ENCODE measurements around the gene NOL11. TPM values are rescaled to one million over a fixed set of nuclear protein-coding genes. Genes with fewer than 3 reads are reported as not detected.

The NOL11 gene
- total and polyA plus RNA-seq, 2 of the 8 experiments (the other 6 are each of a cell fraction or from before 2014, with no cell fraction given), result 58.0 to 97.2 TPM

DNA sequence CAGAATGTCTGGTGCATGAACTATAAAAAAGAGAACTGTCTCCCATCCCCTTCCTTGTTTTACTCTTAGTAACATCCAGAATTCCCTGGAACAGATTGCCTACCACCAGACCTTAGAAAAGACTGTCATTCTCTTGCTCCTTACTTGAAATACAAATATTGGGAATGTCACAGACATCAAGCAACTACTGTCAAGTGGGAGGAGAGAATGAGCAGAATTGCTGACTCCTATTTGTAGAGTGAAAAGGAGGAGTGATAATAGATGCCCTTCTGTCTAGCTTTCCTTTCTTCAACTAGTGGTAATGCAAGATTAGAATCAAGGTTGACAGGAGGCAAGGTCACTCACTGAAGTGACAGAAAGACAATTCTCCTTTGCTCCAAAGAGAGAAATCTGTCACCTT, 23.9 kb upstream of the NOL11 start:
- Histone ChIP-seq H3K27ac (ENCODE audit: low read depth, low read length) (no peak overlapping the region), H3K27me3 (replicated peaks in 1 of 4; ENCODE audit: control insufficient read depth in 3 of 4, extremely low read depth in 1 of 4, insufficient read depth in 3 of 4, low read length in 3 of 4) (no peaks in the 10 kb centered on the region), H4K91ac (replicated peaks; ENCODE audit: insufficient read length, low read length) (no peak overlapping the region), H3K79me1 (ENCODE audit: low read depth, low read length) (no peaks in the 10 kb centered on the region), H3K4me1 (replicated peaks in 1 of 4; ENCODE audit: control insufficient read depth in 3 of 4, insufficient read depth in 4 of 4, low read length in 3 of 4) (no peaks in the 10 kb centered on the region; a peak in 1 of 7 replicates), H3K23me2 (ENCODE audit: low read depth, low read length) (no peaks in the 10 kb centered on the region), H3K56ac (replicated peaks; ENCODE audit: insufficient read length, low read depth, low read length) (no peak overlapping the region), H4K20me1 (replicated peaks in 1 of 2; ENCODE audit: control insufficient read depth in 1 of 2, insufficient read depth in 2 of 2, low read length in 2 of 2) (no peaks in the 10 kb centered on the region), H2BK15ac (ENCODE audit: low read length) (no peak overlapping the region), H2BK5ac (ENCODE audit: low read depth, low read length) (no peak overlapping the region), H3K4ac (replicated peaks; ENCODE audit: insufficient read length, low read depth, low read length) (no peak overlapping the region), H3K23ac (ENCODE audit: insufficient read length) (no peak overlapping the region), H2BK20ac (ENCODE audit: low read length) (no peak overlapping the region), H3K18ac (ENCODE audit: extremely low read depth, low read length) (no peak overlapping the region), H3K36me3 (ENCODE audit: control insufficient read depth in 2 of 4, insufficient read depth in 4 of 4, low read length in 3 of 4) (no peaks in the 10 kb centered on the region), H4K5ac (ENCODE audit: insufficient read length, low read depth, low read length) (no peak overlapping the region), H3K9me3 (ENCODE audit: insufficient read depth in 2 of 2, low read depth in 1 of 2, low read length in 1 of 2) (no peaks in the 10 kb centered on the region), H3K4me3 (ENCODE audit: extremely low read depth in 1 of 4, insufficient read depth in 2 of 4, low read depth in 3 of 4, low read length in 4 of 4) (no peak overlapping the region), H4K8ac (ENCODE audit: extremely low read depth, insufficient read depth, low read length) (no peak overlapping the region), H2BK120ac (replicated peaks; ENCODE audit: low read depth, low read length) (no peak overlapping the region), H3K9ac (replicated peaks in 1 of 4; ENCODE audit: extremely low read depth in 1 of 4, low read depth in 3 of 4, low read length in 3 of 4) (no peak overlapping the region), H3K4me2 (ENCODE audit: insufficient read depth in 1 of 2, low read depth in 2 of 2, low read length in 2 of 2) (no peak overlapping the region), H2AK5ac (ENCODE audit: low read depth, low read length) (no peak overlapping the region), H2AFZ (ENCODE audit: low read length) (no peak overlapping the region), H2BK12ac (ENCODE audit: low read depth, low read length) (no peak overlapping the region), H3K14ac (ENCODE audit: insufficient read length) (no peak overlapping the region), H3K79me2 (ENCODE audit: control insufficient read depth in 1 of 2, insufficient read depth in 2 of 2, low read length in 2 of 2) (no peaks in the 10 kb centered on the region)
- ChIA-PET CTCF (ENCODE audit: partially characterized antibody) (interaction anchor here (1.2 to 1.8 kb wide), 3 partner anchors 107 to 320 kb away, joined by 3 to 6 read pairs (median 5); no protein-coding TSS in a partner anchor), POLR2A (ENCODE audit: partially characterized antibody) (no interaction called here)
- no peak for FAIRE-seq
- TF ChIP-seq KDM1A (IDR thresholded peaks at IDR 0.05; ENCODE audit: borderline replicate concordance, low read length), result no peak
- no peak for TF ChIP-seq JUN (IDR thresholded peaks at IDR 0.05; ENCODE audit: low read depth, low read length)
- no peak for TF ChIP-seq EP300 (IDR thresholded peaks at IDR 0.05; ENCODE audit: borderline replicate concordance in 1 of 2, low read depth in 2 of 2, low read length in 2 of 2)
- TF ChIP-seq CHD1 (IDR thresholded peaks at IDR 0.05; ENCODE audit: low read depth, low read length), result no peak
- no peak for TF ChIP-seq SP1 (IDR thresholded peaks at IDR 0.05; ENCODE audit: low read depth, low read length)
- TF ChIP-seq, protein P1, sequence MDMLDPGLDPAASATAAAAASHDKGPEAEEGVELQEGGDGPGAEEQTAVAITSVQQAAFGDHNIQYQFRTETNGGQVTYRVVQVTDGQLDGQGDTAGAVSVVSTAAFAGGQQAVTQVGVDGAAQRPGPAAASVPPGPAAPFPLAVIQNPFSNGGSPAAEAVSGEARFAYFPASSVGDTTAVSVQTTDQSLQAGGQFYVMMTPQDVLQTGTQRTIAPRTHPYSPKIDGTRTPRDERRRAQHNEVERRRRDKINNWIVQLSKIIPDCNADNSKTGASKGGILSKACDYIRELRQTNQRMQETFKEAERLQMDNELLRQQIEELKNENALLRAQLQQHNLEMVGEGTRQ (IDR thresholded peaks at IDR 0.05; ENCODE audit: low read length), result no peak
- TF ChIP-seq, protein P2, sequence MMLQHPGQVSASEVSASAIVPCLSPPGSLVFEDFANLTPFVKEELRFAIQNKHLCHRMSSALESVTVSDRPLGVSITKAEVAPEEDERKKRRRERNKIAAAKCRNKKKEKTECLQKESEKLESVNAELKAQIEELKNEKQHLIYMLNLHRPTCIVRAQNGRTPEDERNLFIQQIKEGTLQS (IDR thresholded peaks at IDR 0.05; ENCODE audit: insufficient read depth, low read depth, low read length), result no peak
- no peak for TF ChIP-seq FOSL1 (IDR thresholded peaks at IDR 0.05; ENCODE audit: insufficient read depth, low read depth, low read length)
- no peak for TF ChIP-seq RBBP5 (IDR thresholded peaks at IDR 0.05; ENCODE audit: borderline replicate concordance, low read depth, low read length)
- TF ChIP-seq TEAD4 (IDR thresholded peaks at IDR 0.05; ENCODE audit: low read depth, low read length), result no peak
- TF ChIP-seq SUZ12 (IDR thresholded peaks at IDR 0.05; ENCODE audit: low read length), result no peak
- no peak for TF ChIP-seq YY1 (IDR thresholded peaks at IDR 0.05; ENCODE audit: low read depth, low read length)
- no peak for DNase-seq (ENCODE audit: low read depth in 1 of 2, low spot score in 2 of 2)
